ENCODE measurements around the gene DNM2. TPM values are rescaled to one million over a fixed set of nuclear protein-coding genes. Genes with fewer than 3 reads are reported as not detected.

DNM2 gene
- total and polyA plus RNA-seq, 9 of the 15 experiments (the other 6 are each of a cell fraction or from before 2014, with no cell fraction given), result 2.2 to 161 (median 72.6) TPM

GRCh38 chr19:10812902-10813404, 95.1 kb downstream of the DNM2 start (continued):
- no peak for TF ChIP-seq ZBTB1 (CRISPR knock-in tag; IDR thresholded peaks at IDR 0.05; ENCODE audit: borderline replicate concordance, low read depth)
- no peak for TF ChIP-seq ZNF354B (CRISPR knock-in tag; IDR thresholded peaks at IDR 0.05)
- TF ChIP-seq, protein P1, sequence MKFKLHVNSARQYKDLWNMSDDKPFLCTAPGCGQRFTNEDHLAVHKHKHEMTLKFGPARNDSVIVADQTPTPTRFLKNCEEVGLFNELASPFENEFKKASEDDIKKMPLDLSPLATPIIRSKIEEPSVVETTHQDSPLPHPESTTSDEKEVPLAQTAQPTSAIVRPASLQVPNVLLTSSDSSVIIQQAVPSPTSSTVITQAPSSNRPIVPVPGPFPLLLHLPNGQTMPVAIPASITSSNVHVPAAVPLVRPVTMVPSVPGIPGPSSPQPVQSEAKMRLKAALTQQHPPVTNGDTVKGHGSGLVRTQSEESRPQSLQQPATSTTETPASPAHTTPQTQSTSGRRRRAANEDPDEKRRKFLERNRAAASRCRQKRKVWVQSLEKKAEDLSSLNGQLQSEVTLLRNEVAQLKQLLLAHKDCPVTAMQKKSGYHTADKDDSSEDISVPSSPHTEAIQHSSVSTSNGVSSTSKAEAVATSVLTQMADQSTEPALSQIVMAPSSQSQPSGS (CRISPR knock-in tag; IDR thresholded peaks at IDR 0.05), result no peak
- TF ChIP-seq ERF (CRISPR knock-in tag; IDR thresholded peaks at IDR 0.05), result no peak
- no peak for TF ChIP-seq PYGO2 (tag; IDR thresholded peaks at IDR 0.05)
- no peak for TF ChIP-seq ZNF165 (CRISPR knock-in tag; IDR thresholded peaks at IDR 0.05; ENCODE audit: borderline replicate concordance)
- TF ChIP-seq CBX1 (IDR thresholded peaks at IDR 0.05; ENCODE audit: low read depth), result peak; percentile 25; the same call in 1 of the 2 replicates
- TF ChIP-seq SAFB2 (IDR thresholded peaks at IDR 0.05; ENCODE audit: borderline replicate concordance, low read depth, low read length, severe bottlenecking), result no peak
- no peak for TF ChIP-seq HMG20A (CRISPR knock-in tag; conservative IDR thresholded peaks at IDR 0.05)
- TF ChIP-seq CREB1 (IDR thresholded peaks at IDR 0.05), result no peak
- TF ChIP-seq CREB1 (CRISPR knock-in tag; IDR thresholded peaks at IDR 0.05), result no peak
- TF ChIP-seq, protein P2, sequence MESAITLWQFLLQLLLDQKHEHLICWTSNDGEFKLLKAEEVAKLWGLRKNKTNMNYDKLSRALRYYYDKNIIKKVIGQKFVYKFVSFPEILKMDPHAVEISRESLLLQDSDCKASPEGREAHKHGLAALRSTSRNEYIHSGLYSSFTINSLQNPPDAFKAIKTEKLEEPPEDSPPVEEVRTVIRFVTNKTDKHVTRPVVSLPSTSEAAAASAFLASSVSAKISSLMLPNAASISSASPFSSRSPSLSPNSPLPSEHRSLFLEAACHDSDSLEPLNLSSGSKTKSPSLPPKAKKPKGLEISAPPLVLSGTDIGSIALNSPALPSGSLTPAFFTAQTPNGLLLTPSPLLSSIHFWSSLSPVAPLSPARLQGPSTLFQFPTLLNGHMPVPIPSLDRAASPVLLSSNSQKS (CRISPR knock-in tag; IDR thresholded peaks at IDR 0.05), result no peak
- TF ChIP-seq ZNF212 (CRISPR knock-in tag; IDR thresholded peaks at IDR 0.05), result no peak
- TF ChIP-seq NFE2 (IDR thresholded peaks at IDR 0.05; ENCODE audit: low read depth), result peak; percentile 99
- no peak for TF ChIP-seq POLR2H (tag; IDR thresholded peaks at IDR 0.05; ENCODE audit: low read depth)
- TF ChIP-seq, protein P3, sequence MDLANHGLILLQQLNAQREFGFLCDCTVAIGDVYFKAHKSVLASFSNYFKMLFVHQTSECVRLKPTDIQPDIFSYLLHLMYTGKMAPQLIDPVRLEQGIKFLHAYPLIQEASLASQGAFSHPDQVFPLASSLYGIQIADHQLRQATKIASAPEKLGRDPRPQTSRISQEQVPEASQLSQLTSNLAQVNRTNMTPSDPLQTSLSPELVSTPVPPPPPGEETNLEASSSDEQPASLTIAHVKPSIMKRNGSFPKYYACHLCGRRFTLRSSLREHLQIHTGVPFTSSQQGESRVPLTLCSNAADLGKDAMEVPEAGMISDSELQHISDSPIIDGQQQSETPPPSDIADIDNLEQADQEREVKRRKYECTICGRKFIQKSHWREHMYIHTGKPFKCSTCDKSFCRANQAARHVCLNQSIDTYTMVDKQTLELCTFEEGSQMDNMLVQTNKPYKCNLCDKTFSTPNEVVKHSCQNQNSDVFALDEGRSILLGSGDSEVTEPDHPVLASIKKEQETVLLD (IDR thresholded peaks at IDR 0.05), result peak; percentile 60; the same call in 1 of the 2 replicates
- 0 out of 2 replicates have a peak, but pooled peaks have one; percentile 6 for TF ChIP-seq CEBPG (CRISPR knock-in tag; IDR thresholded peaks at IDR 0.05)
- no peak for TF ChIP-seq CEBPG (tag; conservative IDR thresholded peaks at IDR 0.05 in 1 of 2, IDR thresholded peaks at IDR 0.05 in 1 of 2)
- peak; percentile 77 for TF ChIP-seq MEIS2 (IDR thresholded peaks at IDR 0.05; ENCODE audit: partially characterized antibody)
- TF ChIP-seq, protein P4, sequence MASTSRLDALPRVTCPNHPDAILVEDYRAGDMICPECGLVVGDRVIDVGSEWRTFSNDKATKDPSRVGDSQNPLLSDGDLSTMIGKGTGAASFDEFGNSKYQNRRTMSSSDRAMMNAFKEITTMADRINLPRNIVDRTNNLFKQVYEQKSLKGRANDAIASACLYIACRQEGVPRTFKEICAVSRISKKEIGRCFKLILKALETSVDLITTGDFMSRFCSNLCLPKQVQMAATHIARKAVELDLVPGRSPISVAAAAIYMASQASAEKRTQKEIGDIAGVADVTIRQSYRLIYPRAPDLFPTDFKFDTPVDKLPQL (IDR thresholded peaks at IDR 0.05; ENCODE audit: extremely low read depth, insufficient read length), result no peak
- no peak for TF ChIP-seq HDAC6 (IDR thresholded peaks at IDR 0.05; ENCODE audit: low read depth, low read length)
- no peak for TF ChIP-seq GTF2E2 (tag; IDR thresholded peaks at IDR 0.05)
- TF ChIP-seq, protein P5, sequence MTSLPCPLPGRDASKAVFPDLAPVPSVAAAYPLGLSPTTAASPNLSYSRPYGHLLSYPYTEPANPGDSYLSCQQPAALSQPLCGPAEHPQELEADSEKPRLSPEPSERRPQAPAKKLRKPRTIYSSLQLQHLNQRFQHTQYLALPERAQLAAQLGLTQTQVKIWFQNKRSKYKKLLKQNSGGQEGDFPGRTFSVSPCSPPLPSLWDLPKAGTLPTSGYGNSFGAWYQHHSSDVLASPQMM (CRISPR knock-in tag; IDR thresholded peaks at IDR 0.05), result no peak
- TF ChIP-seq ZNF57 (CRISPR knock-in tag; IDR thresholded peaks at IDR 0.05), result 0 out of 2 replicates have a peak, but pooled peaks have one; percentile 49
- no peak for TF ChIP-seq HNRNPL (IDR thresholded peaks at IDR 0.05; ENCODE audit: low read depth, low read length)
- TF ChIP-seq SIRT6 (IDR thresholded peaks at IDR 0.05; ENCODE audit: low read depth, low read length), result no peak
